ENCODE results near the gene RSPH6A. TPM values are rescaled to one million over a fixed set of nuclear protein-coding genes. Genes with fewer than 3 reads are reported as not detected.
"Not testable (repeated sequence)": the region's sequence is repeated elsewhere in the genome, so short reads cannot be mapped to it uniquely, and the experiment has no call there.

Gene RSPH6A
- total RNA-seq, 1 donor from 2014 or later = 0.28 TPM

- Mint-ChIP-seq H3K4me3 (ENCODE audit: unreplicated experiment) (no peak overlapping the region), H3K27ac (ENCODE audit: unreplicated experiment) (no peak overlapping the region), H3K4me1 (ENCODE audit: unreplicated experiment) (no peaks in the 10 kb centered on the region), H3K9me3 (ENCODE audit: unreplicated experiment) (no peaks in the 10 kb centered on the region), H3K27me3 (ENCODE audit: unreplicated experiment) (peaks cover 9% of the 10 kb centered on the region), H3K36me3 (ENCODE audit: low read depth, unreplicated experiment) (peaks cover 3% of the 10 kb centered on the region)
- no peak for DNase-seq (ENCODE audit: low spot score)
- TF ChIP-seq CTCF (IDR thresholded peaks at IDR 0.05; ENCODE audit: unreplicated experiment) = no peak
Measured at GRCh38 chr19:45753548-45753947, 61.6 kb downstream of the RSPH6A start.

- H3K36me3 Mint-ChIP-seq (ENCODE audit: low read depth, unreplicated experiment) = peaks cover 3% of the 10 kb centered on the region
- H3K4me1 Mint-ChIP-seq (ENCODE audit: unreplicated experiment) = no peaks in the 10 kb centered on the region
- no peaks in the 10 kb centered on the region for H3K9me3 Mint-ChIP-seq (ENCODE audit: unreplicated experiment)
- peaks cover 8% of the 10 kb centered on the region for H3K27me3 Mint-ChIP-seq (ENCODE audit: unreplicated experiment)
- H3K4me3 Mint-ChIP-seq (ENCODE audit: unreplicated experiment) = no peak overlapping the region
- TF ChIP-seq CTCF (IDR thresholded peaks at IDR 0.05; ENCODE audit: unreplicated experiment) = no peak
- no peak overlapping the region for H3K27ac Mint-ChIP-seq (ENCODE audit: unreplicated experiment)
- DNase-seq (ENCODE audit: low spot score) = no peak
Measured at GRCh38 chr19:45752639-45753038, 62.5 kb downstream of the RSPH6A start.

GRCh38 chr19:45751483-45751882, 63.6 kb downstream of the RSPH6A start:
- not testable (repeated sequence) for H3K36me3 Mint-ChIP-seq (ENCODE audit: low read depth, unreplicated experiment); H3K4me3 Mint-ChIP-seq (ENCODE audit: unreplicated experiment)

GRCh38 chr19:45747513-45747912, 67.6 kb downstream of the RSPH6A start:
- no peaks in the 10 kb centered on the region for H3K4me1 Mint-ChIP-seq (ENCODE audit: unreplicated experiment)
- H3K27me3 Mint-ChIP-seq (ENCODE audit: unreplicated experiment) = peaks cover 3% of the 10 kb centered on the region
- no peak for TF ChIP-seq CTCF (IDR thresholded peaks at IDR 0.05; ENCODE audit: unreplicated experiment)
- no peak for DNase-seq (ENCODE audit: low spot score)
- no peaks in the 10 kb centered on the region for H3K9me3 Mint-ChIP-seq (ENCODE audit: unreplicated experiment)
- no peak overlapping the region for H3K4me3 Mint-ChIP-seq (ENCODE audit: unreplicated experiment)
- H3K27ac Mint-ChIP-seq (ENCODE audit: unreplicated experiment) = no peak overlapping the region
- H3K36me3 Mint-ChIP-seq (ENCODE audit: low read depth, unreplicated experiment) = no peaks in the 10 kb centered on the region

More at GRCh38 chr19:45751483-45751882, 63.6 kb downstream of the RSPH6A start:
- H3K4me1 Mint-ChIP-seq (ENCODE audit: unreplicated experiment); H3K27me3 Mint-ChIP-seq (ENCODE audit: unreplicated experiment); DNase-seq (ENCODE audit: low spot score); H3K9me3 Mint-ChIP-seq (ENCODE audit: unreplicated experiment): not testable (repeated sequence)
- H3K27ac Mint-ChIP-seq (ENCODE audit: unreplicated experiment) = peak overlapping the region; percentile 54

GRCh38 chr19:45746866-45747265, 68.2 kb downstream of the RSPH6A start:
- no peak overlapping the region for H3K27ac Mint-ChIP-seq (ENCODE audit: unreplicated experiment)
- H3K36me3 Mint-ChIP-seq (ENCODE audit: low read depth, unreplicated experiment) = no peaks in the 10 kb centered on the region
- no peak for DNase-seq (ENCODE audit: low spot score)
- peaks cover 3% of the 10 kb centered on the region for H3K27me3 Mint-ChIP-seq (ENCODE audit: unreplicated experiment)
- no peaks in the 10 kb centered on the region for H3K9me3 Mint-ChIP-seq (ENCODE audit: unreplicated experiment)
- H3K4me1 Mint-ChIP-seq (ENCODE audit: unreplicated experiment) = no peaks in the 10 kb centered on the region
- no peak overlapping the region for H3K4me3 Mint-ChIP-seq (ENCODE audit: unreplicated experiment)
- TF ChIP-seq CTCF (IDR thresholded peaks at IDR 0.05; ENCODE audit: unreplicated experiment) = no peak

Other genes with a start within 250 kb of the RSPH6A start
- gene OPA3, start 230.5 kb downstream of the RSPH6A start, total RNA-seq (ENCODE audit: unreplicated experiment) = 13.4 TPM
- 13.5 TPM for gene GPR4, start 213.1 kb downstream of the RSPH6A start, total RNA-seq (ENCODE audit: unreplicated experiment)
- 20.3 TPM for gene EML2, start 175.9 kb downstream of the RSPH6A start, total RNA-seq (ENCODE audit: unreplicated experiment)
- gene GIPR, start 147.1 kb downstream of the RSPH6A start, total RNA-seq (ENCODE audit: unreplicated experiment) = 1.6 TPM
- gene SNRPD2, start 123.4 kb downstream of the RSPH6A start, total RNA-seq (ENCODE audit: unreplicated experiment) = 479 TPM
- 10.6 TPM for gene QPCTL, start 122.6 kb downstream of the RSPH6A start, total RNA-seq (ENCODE audit: unreplicated experiment)
- 29.9 TPM for gene FBXO46, start 84.4 kb downstream of the RSPH6A start, total RNA-seq (ENCODE audit: unreplicated experiment)
- gene MEIOSIN, start 81.9 kb downstream of the RSPH6A start, total RNA-seq (ENCODE audit: unreplicated experiment) = not detected
- gene SIX5, start 46.1 kb downstream of the RSPH6A start, total RNA-seq (ENCODE audit: unreplicated experiment) = 21.9 TPM
- gene DMPK, start 32.8 kb downstream of the RSPH6A start, total RNA-seq (ENCODE audit: unreplicated experiment) = 80.3 TPM
- 95.3 TPM for gene DMWD, start 22.5 kb downstream of the RSPH6A start, total RNA-seq (ENCODE audit: unreplicated experiment)
- 70.7 TPM for gene SYMPK, start 47.8 kb upstream of the RSPH6A start, total RNA-seq (ENCODE audit: unreplicated experiment)
- 1.1 TPM for gene FOXA3, start 49.0 kb upstream of the RSPH6A start, total RNA-seq (ENCODE audit: unreplicated experiment)
- gene IRF2BP1, start 70.8 kb upstream of the RSPH6A start, total RNA-seq (ENCODE audit: unreplicated experiment) = 17.6 TPM
- 9.0 TPM for gene MYPOP, start 87.3 kb upstream of the RSPH6A start, total RNA-seq (ENCODE audit: unreplicated experiment)
- gene NANOS2, start 99.5 kb upstream of the RSPH6A start, total RNA-seq (ENCODE audit: unreplicated experiment) = not detected
- 86.0 TPM for gene NOVA2, start 158.6 kb upstream of the RSPH6A start, total RNA-seq (ENCODE audit: unreplicated experiment)
- 9.5 TPM for gene CCDC61, start 180.2 kb upstream of the RSPH6A start, total RNA-seq (ENCODE audit: unreplicated experiment)
- 0.54 TPM for gene PGLYRP1, start 207.7 kb upstream of the RSPH6A start, total RNA-seq (ENCODE audit: unreplicated experiment)
- gene IGFL4, start 225.7 kb upstream of the RSPH6A start, total RNA-seq (ENCODE audit: unreplicated experiment) = not detected

Measured in endothelial cell (in vitro differentiated cells).